Transverse colon (tissue), 4 donors: Measurements from ENCODE around the gene THSD4. TPM values are rescaled to one million over a fixed set of nuclear protein-coding genes. Genes with fewer than 3 reads are reported as not detected.
A peak's percentile ranks its signal among the peaks of the same experiment; 100 is the strongest.

Experiments
- DNase-seq: peaks from one replicate; pipeline ENCODE4 v3.0.0-alpha.2; 2019
- H3K27ac ChIP-seq, 4 donors: fragments of 200-600 bp; sonication (generic); 2 replicates each; pipeline ENCODE4 v1.5.1; 2016 to 2018; ENCODE audit warnings: inconsistent platforms in 4 of 4
- H3K27me3 ChIP-seq: fragments of 200-600 bp; sonication (generic); 2 replicates; pipeline ENCODE4 v1.5.1; 2017; ENCODE audit warnings: inconsistent platforms
- H3K36me3 ChIP-seq, 4 donors: fragments of 200-600 bp; sonication (generic); 2 replicates each; pipeline ENCODE4 v1.5.1; 2017 to 2019; ENCODE audit warnings: inconsistent platforms in 4 of 4
- H3K4me1 ChIP-seq, 4 donors: fragments of 200-600 bp; sonication (generic); 2 replicates each; pipeline ENCODE4 v1.5.1; 2017 to 2020; ENCODE audit warnings: inconsistent platforms in 4 of 4
- H3K4me3 ChIP-seq, 4 donors: fragments of 200-600 bp; sonication (generic); 1 replicate in 1 of 4; 2 replicates in 3 of 4; pipeline versions ENCODE4 v1.5.1 to v1.6.1; 2017 to 2019; ENCODE audit warnings: inconsistent platforms in 4 of 4
- H3K9me3 ChIP-seq, 2 donors: fragments of 200-600 bp; sonication (generic); 2 replicates each; pipeline ENCODE4 v1.5.1; 2017 to 2019; ENCODE audit warnings: inconsistent platforms in 2 of 2
- CTCF ChIP-seq, 5 experiments: fragments of 200-600 bp in 3 of 5; fragments of 450-650 bp in 2 of 5; sonication (generic) in 3 of 5; IDR thresholded peaks; 1 replicate in 2 of 5; 2 replicates in 3 of 5; pipeline ENCODE4 v1.5.1; 2016 to 2017; ENCODE audit warnings: antibody characterized with exemption in 5 of 5, inconsistent platforms in 3 of 5, mild to moderate bottlenecking in 2 of 5, moderate library complexity in 1 of 5
- EP300 ChIP-seq: sonication (generic); formaldehyde crosslinking; IDR thresholded peaks from one replicate; pipeline ENCODE4 v1.6.1; 2017; ENCODE audit warnings: antibody characterized with exemption, low read depth
- POLR2A ChIP-seq: fragments of 450-650 bp; IDR thresholded peaks from one replicate; pipeline ENCODE4 v1.6.1; 2016; ENCODE audit warnings: antibody characterized with exemption, mild to moderate bottlenecking, moderate library complexity
- POLR2AphosphoS5 ChIP-seq, 3 donors: sonication (generic); formaldehyde crosslinking; IDR thresholded peaks; one replicate each; pipeline ENCODE4 v1.6.1; 2016; ENCODE audit warnings: antibody characterized with exemption in 3 of 3
- WGBS, 2 donors: methylation state at CpG; one replicate each; pipeline ENCODE4 v1.1.5; 2018; ENCODE audit warnings: low coverage in 1 of 2; 5-methylcytosine and 5-hydroxymethylcytosine counted together
- in situ Hi-C, 4 donors: fragments of 200-750 bp; cut with MboI; loops; one replicate each; pipeline versions ENCODE4 v1.15.0 to v1.15.1; 2017; ENCODE audit warnings: low sequenced_read_pairs in 3 of 4, low pct_ligation_motif_present in 1 of 4, low pct_unique_long_range_greater_than_20kb in 1 of 4
- intact Hi-C: fragments of 100-400 bp; cut with DNase I; formaldehyde crosslinking; loops from one replicate; pipeline ENCODE4 v1.15.1; 2023; ENCODE audit warnings: low total_unique reads
- total RNA-seq, 4 donors: library from RNA; depleted of rRNA; stranded (reverse); fragments of >200 nt; gene quantifications; one replicate each; pipeline ENCODE4 v1.1.0, GENCODE V29; 2016

THSD4 gene
- total RNA-seq, 4 donors from 2014 or later: 13.3 to 57.2 (median 47.4) TPM

DNA sequence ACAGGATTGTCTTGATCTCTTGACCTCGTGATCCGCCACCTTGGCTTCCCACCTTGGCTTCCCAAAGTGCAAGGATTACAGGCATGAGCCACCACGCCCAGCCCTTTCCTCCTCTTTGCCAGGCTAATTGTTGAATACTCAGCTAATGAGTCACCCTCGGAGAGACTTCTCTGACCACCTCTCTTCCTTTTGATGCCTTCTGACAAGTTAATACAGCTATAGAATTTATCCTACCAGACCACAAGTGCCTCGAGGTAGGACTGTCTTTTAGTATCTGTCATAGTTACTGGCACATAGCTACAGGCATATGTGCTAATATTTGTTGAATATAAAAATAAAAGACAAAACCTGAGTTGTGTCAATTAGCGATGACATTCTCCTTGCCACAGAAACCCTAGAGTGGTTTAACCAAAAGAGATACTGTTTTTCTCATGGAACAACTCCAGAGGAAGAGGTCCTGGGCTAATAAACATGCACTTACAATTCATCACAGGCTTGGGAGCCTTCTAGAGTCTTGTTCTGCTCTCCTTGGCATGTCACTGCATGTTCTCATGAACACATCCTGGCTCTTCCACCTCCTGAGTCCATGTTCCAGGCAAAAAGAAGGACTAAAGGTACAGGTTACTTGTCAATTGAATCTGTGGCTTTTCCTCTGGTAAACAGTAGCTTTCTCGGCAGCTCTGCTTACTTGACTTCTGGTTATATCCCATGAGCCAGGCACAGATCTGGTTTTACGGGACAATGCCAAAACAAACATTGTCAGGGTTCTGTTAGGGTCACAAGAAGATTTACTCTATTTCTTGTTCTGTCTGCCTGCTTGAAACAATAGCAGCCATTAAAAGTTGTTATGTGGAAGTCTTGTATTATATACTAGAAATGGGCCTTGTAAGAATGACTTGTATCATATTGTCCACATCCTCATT, 332.3 kb downstream of the THSD4 start:
- Histone ChIP-seq H3K27ac (no peak overlapping the region), H3K4me3 (no peak overlapping the region), H3K4me1 (peaks cover 0 to 35% (median 2%) of the 10 kb centered on the region in 4 donors), H3K9me3 (no peaks in the 10 kb centered on the region), H3K36me3 (no peaks in the 10 kb centered on the region), H3K27me3 (no peaks in the 10 kb centered on the region)
- 40 to 63% methylated on average over 5 to 8 of the region's 8 CpGs for WGBS, 2 donors
- DNase-seq: no peak
- no peak for TF ChIP-seq POLR2AphosphoS5 (IDR thresholded peaks at IDR 0.05)
- no peak for TF ChIP-seq POLR2A
- TF ChIP-seq CTCF (IDR thresholded peaks at IDR 0.05): no peak
- TF ChIP-seq EP300: no peak
- intact Hi-C loops: loop anchor here (5.0 to 10.0 kb wide), 2 partner anchors 287 to 435 kb away; no protein-coding TSS in a partner anchor
- in situ Hi-C loops: loop anchor here (10.0 to 25.0 kb wide), 5 partner anchors 63 to 435 kb away; partner anchors contain the start of gene THSD4 (in 2 of the 4)

- in situ Hi-C loops (loop anchor here (10.0 to 25.0 kb wide), 5 partner anchors 64 to 436 kb away; partner anchors contain the start of gene THSD4 (in 2 of the 4)), intact Hi-C loops (loop anchor here (5.0 to 10.0 kb wide), 2 partner anchors 286 to 436 kb away; no protein-coding TSS in a partner anchor)
- Histone ChIP-seq H3K27ac (no peak overlapping the region), H3K9me3 (no peaks in the 10 kb centered on the region), H3K4me3 (no peak overlapping the region), H3K4me1 (peaks cover 0 to 26% (median 2%) of the 10 kb centered on the region in 4 donors), H3K36me3 (no peaks in the 10 kb centered on the region), H3K27me3 (no peaks in the 10 kb centered on the region)
- peak; percentile 22 for DNase-seq
- TF ChIP-seq POLR2AphosphoS5 (IDR thresholded peaks at IDR 0.05): no peak
- no peak for TF ChIP-seq EP300
- TF ChIP-seq CTCF (IDR thresholded peaks at IDR 0.05): peak; percentile 76 to 90 (median 86)
- no peak for TF ChIP-seq POLR2A
- 71% methylated on average over 2 of the region's 2 CpGs; no CpG with 5 or more reads in 1 of the 2 donors for WGBS, 2 donors
Observed at GRCh38 chr15:71448688-71449114, 333.4 kb downstream of the THSD4 start.

GRCh38 chr15:71449363-71449762, 334.1 kb downstream of the THSD4 start:
- H3K4me1 ChIP-seq: peaks cover 0 to 25% (median 2%) of the 10 kb centered on the region in 4 donors
- intact Hi-C loops: loop anchor here (5.0 to 10.0 kb wide), 2 partner anchors 285 to 437 kb away; no protein-coding TSS in a partner anchor
- no peak for DNase-seq
- TF ChIP-seq POLR2A (no peak), CTCF (IDR thresholded peaks at IDR 0.05) (no peak), POLR2AphosphoS5 (IDR thresholded peaks at IDR 0.05) (no peak), EP300 (no peak)
- 45 to 56% methylated on average over 2 to 3 of the region's 3 CpGs for WGBS, 2 donors
- no peaks in the 10 kb centered on the region for H3K36me3 ChIP-seq
- no peak overlapping the region for H3K27ac ChIP-seq
- no peaks in the 10 kb centered on the region for H3K27me3 ChIP-seq
- H3K4me3 ChIP-seq: no peak overlapping the region
- H3K9me3 ChIP-seq: no peaks in the 10 kb centered on the region
- in situ Hi-C loops: loop anchor here (10.0 to 25.0 kb wide), 5 partner anchors 65 to 437 kb away; partner anchors contain the start of gene THSD4 (in 2 of the 4)

DNA sequence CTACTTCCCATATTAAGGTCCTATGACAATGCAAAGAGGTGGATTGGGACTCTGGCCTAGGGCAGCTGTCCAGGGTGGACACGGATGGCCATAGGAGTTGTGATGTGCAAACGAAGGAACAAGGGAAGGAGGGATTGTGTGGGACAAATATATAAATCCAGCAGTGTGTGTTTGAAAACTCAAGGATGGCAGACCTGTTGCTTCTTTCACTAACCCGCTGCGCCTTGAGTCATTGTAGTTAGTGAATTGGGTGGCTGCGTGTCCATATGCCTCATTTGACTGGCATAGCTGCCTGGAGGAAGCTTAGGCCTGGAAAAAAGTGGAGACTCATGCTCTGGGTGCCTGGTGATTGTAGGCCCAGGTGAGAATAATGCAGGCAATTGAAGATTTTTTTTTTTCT, 334.7 kb downstream of the THSD4 start:
- no peaks in the 10 kb centered on the region for H3K9me3 ChIP-seq
- in situ Hi-C loops: loop anchor here (10.0 to 25.0 kb wide), 7 partner anchors 65 to 712 kb away; partner anchors contain the start of gene THSD4 (in 2 of the 4)
- H3K36me3 ChIP-seq: no peaks in the 10 kb centered on the region
- H3K27me3 ChIP-seq: no peaks in the 10 kb centered on the region
- no peak overlapping the region for H3K27ac ChIP-seq
- 68 to 93% methylated on average over 2 to 5 of the region's 5 CpGs for WGBS, 2 donors
- intact Hi-C loops: loop anchor here (5.0 to 10.0 kb wide), 2 partner anchors 285 to 438 kb away; no protein-coding TSS in a partner anchor
- TF ChIP-seq POLR2AphosphoS5 (IDR thresholded peaks at IDR 0.05) (no peak), EP300 (no peak), CTCF (IDR thresholded peaks at IDR 0.05) (no peak), POLR2A (no peak)
- no peak for DNase-seq
- no peak overlapping the region for H3K4me3 ChIP-seq
- H3K4me1 ChIP-seq: peaks cover 0 to 25% (median 2%) of the 10 kb centered on the region in 4 donors
